Measurements from ENCODE around the gene PPP6R3.
"Not testable (repeated sequence)": the region's sequence is repeated elsewhere in the genome, so short reads cannot be mapped to it uniquely, and the experiment has no call there.

The PPP6R3 gene

DNA sequence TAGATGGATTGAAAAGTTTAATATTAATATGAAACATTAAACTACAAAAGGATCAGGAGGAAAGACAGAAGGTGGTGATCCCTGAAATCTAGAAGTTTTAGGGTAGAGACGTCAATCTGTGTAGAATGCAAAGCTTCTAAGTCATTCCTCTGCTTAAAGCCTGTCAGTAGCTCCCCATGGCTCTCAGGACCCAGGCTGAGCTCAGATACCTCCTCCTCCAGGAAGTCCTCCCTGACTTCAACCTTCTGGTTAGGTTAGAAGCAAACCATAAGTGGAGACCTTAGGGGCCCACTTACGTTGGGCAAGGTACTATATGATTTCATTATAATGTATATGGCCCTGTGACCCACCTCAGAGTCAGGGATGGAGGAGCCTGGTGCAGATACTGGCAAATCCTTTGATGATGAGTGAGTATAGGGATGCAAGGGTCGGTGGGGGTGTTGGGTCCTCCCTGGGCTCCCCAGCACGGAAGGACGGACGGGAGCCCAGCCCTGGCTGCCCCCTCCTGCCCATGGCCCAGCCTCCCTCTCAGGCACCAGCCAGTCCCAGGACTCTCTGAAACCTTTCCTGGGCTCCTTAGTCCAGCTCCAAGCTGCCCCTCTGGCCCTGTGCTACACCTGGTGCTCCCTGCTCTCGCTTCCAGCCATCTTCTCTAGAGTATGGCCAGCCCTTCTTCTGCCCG, 3.2 kb upstream of the PPP6R3 start:
- DNase-seq (ENCODE audit: low spot score) = no peak

DNA sequence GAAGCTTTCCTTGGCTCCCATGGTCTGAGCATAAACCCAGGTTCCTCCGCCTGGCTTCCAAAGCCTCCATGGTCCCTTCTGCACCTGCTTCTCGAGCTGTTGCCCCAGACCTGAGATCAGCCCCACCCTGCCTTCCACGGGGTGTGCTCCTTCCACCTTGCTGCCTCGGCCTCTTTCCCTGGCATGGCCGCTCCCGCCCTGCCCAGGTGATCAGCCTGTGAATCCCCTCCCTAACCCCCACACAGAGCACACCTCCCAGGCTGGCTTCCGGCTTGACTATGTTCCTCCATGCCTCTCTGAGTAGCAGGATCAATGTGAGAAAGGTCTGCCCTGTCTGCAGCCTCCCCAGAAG, 2.7 kb upstream of the PPP6R3 start:
- DNase-seq (ENCODE audit: low spot score) = no peak

DNA sequence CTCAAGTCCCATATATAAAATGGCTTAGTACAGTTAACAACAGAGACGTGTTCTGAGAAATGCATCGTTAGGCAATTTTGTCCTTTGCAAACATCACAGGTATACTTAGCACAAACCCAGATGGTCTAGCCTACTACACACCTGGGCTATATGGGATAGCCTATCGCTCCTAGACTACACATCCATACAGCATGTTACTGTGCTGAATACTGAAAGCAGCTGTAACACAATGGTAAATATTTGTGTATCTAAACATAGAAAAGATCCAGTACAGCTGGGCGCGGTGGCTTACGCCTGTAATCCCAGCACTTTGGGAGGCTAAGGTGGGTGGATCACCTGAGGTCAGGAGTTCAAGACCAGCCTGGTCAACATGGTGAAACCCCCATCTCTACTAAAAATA, 2.2 kb upstream of the PPP6R3 start:
- not testable (repeated sequence) for DNase-seq (ENCODE audit: low spot score)

DNA sequence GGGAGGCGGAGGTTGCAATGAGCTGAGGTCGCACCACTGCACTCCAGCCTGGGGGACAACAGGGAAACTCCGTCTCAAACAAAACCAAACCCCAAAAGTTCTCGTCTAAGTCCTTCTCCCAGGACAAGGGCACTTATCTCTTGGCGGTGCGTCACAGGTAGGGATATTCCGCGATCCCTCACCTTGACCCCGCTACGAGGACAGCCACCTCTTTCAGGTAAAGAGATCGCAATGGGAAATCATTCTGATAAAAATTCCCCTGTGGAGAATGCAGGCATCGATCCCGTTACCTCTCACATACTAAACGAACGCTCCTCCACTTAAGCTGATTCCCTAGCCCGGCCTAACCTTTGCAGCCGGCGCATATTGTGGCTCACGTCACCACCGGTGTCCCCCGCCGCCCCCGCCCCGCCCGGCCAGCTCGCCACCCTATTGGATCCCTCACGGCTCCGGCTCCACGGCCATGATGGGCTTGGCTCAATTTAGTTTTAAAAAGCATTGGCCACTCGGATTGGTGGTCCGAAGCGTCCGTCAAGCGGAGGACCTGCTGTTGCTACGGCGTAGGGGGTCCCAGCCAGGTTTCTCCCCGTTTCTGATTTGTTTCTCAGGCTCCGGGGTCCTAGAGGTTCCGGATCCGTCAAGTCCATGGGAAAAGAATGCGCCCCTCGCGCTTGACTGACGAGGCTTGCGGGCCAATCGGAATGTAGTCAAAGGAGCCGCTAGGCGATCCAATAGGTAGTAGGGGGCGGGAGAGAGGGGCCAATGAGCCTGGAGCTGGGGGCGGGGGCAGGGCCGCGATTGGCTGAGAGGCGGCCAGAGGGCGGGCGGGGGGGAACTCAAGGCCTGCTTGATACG, 439 bp upstream of the PPP6R3 start:
- peak; percentile 98 for DNase-seq (ENCODE audit: low spot score)

DNA sequence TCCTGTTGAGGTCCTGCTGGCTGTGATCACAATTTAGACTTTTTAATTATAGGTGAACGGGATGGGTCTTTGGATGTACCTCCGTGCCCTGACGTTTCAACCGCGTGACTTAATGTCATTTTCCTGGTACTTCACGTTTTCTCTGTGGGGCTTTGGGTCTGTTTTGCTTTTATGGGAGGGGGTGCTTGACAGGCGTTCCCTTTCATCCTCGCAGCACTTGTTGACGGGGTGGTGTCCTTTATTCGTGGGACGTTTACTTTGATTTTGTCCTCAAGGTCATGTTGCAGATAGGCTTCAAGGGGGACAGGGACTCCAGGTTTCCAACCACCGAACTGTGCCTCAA, 994 bp downstream of the PPP6R3 start:
- DNase-seq (ENCODE audit: low spot score) = no peak

DNA sequence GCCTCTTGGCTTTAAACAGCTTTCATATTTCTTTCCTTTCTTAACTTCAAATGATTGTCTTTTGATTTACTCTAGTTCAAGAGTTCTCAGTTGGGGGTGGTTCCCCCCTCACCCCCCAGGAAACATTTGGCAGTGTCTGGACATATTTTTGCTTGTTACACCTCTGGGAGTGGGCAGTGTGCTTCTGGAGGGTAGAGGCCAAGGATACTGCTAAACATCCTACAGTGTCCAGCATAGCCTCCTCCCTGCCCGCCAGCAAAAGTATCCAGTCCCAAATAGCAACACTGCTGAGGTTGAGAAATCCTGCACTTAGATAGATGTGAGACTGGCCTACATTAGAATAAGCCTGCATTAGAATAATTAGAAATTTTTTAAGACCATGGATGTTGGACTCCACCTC, 3.2 kb downstream of the PPP6R3 start:
- DNase-seq (ENCODE audit: low spot score) = no peak

DNA sequence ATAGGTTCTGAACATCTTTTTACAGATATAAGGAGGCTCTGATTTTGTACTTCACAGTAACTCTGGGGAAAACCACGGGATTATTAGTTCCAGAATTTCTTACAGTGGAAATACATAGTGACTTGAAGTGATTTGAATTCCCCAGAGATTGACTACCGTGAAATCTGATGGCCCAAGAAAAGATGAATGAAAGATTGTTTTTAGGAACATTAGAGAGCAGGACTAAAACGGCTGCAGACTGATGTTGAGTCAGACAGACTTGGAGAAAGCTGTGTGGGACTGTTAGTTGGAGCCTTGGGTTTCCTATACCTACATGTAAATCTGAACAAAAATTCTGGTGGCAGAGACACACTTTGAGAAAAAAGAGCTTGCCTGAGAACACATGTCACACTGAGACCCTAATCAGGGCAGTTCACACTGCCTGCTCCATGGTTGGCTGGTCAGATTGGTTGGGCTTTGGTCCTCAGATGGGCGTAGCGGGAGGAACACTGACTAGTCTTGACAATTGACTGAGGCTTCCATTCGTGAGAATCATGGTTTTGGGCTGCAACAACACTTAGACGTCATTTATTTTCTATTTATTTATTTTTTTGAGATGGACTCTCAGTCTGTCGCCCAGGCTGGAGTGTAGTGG, 6.8 kb downstream of the PPP6R3 start:
- no peak for DNase-seq (ENCODE audit: low spot score)

DNA sequence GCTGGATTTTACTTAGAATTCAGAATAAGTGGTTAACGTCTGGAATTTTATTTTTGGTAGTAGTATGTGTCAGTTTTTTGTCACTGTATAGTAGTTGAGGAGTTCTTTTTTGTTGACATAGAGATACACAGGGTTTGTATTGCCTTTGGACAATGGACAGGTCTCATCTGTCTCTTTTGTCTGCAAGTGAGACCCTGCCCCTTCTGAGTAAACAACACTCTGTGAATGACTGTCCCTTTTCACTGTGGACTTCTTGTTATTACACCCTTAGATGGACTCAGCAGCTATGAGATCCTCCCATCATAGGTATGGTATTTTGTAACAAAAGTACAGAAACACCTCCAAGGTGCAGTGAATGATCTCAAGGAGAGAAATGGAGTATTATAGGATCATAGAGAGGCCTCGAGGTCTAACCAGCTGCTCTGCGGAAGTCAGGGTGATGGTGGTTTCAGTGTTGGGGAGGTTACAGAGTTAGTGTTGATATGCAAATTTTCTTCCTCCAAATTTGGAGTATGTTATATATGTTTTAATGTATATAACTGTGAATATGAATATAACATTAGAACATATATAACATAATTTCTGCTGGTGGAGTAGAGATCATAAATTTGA, 7.8 kb downstream of the PPP6R3 start:
- no peak for DNase-seq (ENCODE audit: low spot score)

DNA sequence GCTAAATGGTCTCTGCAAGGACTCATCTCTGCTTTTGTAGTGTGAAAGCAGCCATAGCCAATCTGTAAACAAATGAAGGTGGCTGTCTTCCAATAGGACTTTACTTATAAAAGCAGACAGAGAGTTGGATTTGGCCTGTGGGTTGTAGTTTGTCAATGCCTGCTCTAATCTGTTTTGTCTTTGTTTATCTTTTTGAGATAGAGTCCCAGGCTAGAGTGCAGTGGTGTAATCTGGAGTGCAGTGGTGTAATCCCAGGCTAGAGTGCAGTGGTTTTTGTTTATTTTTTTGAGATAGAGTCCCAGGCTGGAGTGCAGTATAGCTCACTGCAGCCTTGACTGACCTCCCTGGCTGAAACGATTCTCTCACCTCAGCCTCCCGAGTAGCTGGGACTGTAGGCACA, 8.6 kb downstream of the PPP6R3 start:
- no peak for DNase-seq (ENCODE audit: low spot score)

DNA sequence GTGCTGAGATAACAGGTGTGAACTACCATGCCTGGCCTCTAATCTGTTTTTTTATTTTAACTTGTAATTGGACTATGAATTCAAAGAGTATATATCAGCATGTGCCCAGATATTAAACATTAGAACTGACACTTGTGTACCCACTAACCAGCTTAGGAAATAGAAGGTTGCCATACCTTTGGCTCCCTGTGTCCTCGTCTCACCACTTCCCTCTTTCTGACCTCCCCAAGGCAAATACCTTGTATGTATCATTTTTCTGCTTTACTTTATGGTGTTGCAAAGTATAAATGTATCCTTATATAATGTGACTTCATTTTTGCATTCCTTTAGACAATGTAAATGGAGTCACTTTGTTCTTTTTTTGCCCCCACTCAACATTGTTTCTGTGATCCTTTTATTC, 9.1 kb downstream of the PPP6R3 start:
- DNase-seq (ENCODE audit: low spot score) = no peak

DNA sequence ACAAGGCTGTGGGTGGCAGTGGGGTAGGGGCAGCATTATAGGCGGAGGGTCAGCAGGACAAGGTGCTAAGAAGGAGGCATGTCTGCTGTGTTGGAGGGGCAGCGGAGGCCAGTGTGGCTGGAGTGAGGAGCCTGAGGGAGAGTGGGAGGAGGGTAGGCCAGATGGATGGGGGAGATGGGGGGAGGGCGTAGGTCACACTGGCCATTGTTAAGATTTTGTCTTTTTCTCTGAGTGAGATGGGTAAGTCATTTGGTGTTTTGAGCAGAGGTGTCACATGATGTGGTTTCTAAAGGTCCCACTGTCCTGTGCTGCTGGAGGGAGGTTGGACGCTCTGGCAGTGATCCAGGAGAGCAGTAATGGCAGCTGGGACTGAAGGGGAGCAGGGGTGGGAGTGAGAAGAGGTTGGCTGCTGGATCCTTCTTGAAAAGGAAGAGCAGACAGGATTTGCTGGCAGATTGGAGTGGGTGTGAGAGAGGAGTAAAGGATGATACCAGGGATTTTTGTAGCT, 9.8 kb downstream of the PPP6R3 start:
- no peak for DNase-seq (ENCODE audit: low spot score)

DNA sequence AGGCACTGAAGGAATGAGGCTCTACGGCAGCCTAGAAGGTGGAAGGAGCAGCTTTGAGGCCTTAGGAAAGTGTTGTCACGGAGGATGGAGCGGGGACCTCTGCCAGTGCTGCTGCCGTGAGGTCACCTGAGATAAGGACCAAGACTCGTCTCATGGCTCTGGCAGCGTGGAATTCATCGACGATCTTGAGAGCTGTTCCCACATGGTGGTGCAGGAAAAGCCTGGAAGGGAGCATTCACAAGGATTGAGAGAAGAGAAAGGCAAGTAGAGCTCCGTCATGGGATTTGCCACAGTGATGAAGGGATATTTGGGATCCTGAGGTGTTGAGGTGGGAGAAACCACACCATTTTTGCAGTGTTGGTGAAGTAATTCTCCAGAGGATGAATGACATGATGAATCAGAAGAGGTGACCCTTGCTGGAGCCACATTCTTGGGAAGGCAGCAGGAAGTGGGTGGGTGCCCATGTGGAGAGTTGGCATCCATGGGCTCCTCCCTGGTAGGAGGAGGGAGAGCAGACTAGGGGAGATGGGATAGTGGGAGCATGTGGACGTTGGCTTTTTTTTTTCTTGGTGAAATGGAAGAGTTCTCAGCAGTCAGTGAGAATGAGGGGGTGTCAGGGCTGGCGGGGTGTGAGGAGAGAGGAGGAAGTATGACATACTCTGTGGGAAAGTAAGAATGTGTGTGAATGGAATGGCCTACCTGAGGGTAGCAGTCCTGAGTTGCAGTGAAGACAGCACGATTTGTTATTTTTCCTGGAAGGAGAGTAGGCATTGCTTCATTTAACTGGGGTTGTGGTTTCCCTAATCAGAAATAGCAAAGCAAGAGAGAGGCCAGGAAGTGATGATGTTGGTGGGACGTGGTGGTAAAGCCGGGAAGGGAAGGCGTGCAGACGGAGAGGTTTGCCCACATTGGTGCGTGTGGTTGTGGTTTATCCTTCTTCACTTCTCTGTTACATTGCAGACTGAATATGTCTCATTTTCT, 11.1 kb downstream of the PPP6R3 start:
- no peak for DNase-seq (ENCODE audit: low spot score)

DNA sequence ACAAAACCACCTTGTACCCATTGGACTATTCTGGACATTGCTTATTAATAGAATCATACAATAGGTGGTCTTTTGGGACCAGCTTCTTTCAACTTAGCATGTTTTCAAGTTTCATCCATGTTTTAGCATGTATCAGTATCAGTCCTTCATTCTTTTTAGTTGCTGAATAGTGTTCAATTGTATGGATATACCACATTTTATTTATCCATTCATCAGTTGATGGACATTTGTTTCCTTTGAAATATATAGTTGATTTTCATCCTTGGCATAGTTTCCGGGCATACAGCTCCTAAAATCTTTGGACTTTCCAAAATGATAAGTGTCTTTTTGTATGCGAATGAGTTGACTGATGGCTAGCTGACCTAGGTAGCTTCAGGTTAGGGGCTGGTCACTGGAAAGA, 12.2 kb downstream of the PPP6R3 start:
- no peak for DNase-seq (ENCODE audit: low spot score)

DNA sequence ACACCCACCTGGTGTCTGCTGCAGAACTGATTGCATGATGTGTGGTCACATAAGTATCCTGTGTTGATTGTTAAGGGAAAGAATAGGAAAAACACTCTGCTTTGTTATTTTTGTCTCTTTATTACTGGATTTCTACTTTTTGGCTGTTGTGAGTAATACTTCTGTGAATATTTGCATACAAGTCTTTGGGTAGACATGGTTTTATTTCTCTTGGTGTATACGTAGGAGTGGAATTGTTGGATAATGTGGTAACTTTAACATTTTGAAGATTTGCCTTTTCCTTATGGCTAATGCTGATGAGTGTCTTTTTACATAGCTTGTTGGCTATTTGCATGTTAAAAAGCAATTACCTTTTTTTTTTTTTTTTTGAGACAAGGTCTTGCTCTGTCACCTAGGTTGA, 13.1 kb downstream of the PPP6R3 start:
- DNase-seq (ENCODE audit: low spot score) = no peak

DNA sequence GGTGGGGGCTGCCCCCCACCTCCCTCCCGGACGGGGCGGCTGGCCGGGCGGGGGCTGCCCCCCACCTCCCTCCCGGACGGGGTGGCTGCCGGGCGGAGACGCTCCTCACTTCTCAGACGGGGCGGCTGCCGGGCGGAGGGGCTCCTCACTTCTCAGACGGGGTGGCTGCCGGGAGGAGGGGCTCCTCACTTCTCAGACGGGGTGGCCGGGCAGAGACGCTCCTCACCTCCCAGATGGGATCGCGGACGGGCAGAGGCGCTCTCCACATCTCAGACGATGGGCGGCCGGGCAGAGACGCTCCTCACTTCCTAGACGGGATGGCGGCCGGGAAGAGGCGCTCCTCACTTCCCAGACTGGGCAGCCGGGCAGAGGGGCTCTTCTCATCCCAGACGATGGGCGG, 15.1 kb downstream of the PPP6R3 start:
- not testable (repeated sequence) for DNase-seq (ENCODE audit: low spot score)

DNA sequence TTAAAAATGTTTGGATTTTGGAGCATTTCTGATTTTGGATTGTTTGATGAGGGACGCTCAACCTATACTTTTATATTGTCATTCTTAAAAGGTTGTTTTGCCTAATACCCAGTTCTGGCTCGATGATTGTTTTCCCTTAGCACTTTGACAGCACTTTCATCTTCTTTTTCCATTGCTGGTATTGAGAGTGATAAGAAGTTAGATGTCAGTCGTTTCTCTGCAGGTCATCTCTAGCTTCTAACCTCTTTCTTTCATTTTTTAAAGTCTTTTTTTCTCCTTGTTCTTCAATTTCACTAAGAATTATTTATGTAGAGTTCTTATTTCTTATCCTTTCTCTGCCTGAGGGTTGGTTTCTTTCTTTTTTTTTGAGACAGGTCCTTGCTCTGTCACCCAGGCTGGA, 18.8 kb downstream of the PPP6R3 start:
- no peak for DNase-seq (ENCODE audit: low spot score)

DNA sequence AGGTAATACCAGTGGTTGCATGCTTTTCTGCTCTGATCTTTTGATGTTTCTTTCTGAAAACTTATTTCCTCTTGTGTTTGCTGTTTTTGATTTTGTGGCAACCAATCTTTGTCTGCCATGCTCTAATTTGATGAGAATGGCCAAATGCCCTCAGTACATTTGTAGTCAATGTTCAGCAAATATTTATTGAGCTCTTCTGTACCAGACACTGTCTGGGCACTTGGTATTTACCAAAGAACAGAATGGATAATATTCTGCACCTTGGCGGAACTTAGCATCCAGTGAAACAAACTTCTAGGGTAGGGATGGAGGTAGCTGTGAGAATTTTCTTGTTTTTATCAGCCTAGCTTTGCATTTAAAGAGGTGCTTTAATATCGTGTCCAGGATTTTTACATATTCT, 19.6 kb downstream of the PPP6R3 start:
- DNase-seq (ENCODE audit: low spot score) = no peak

DNA sequence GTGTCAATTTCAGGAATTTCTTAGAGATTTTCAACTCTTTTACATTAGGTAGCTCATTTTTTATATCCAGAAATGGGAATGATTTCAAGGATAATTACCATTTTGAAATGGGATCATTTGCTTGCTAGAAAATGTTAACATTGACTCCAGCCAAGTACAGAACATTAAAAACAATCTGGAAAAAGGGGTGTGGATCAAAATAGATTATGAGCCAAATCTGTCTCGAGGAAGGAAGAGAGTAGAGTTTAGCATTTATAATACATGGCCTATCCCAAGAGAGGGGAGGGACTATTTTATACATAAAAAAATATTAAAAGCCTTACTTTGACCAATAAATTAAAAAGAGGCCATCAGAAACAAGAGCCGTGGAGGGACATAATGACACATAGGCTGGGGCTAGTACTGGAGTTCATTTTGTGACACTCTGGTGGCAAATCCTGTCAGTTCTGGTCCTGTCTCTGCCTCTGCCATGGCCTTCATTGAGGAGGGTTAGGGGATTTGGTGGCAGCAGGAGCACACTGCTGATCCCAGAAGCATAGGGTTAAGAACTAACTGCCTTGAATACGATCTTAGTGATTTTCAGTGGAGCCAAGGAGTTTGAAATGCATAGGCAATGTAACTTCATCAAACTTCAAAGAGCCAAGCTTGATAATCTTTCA, 20.4 kb downstream of the PPP6R3 start:
- DNase-seq (ENCODE audit: low spot score) = no peak

DNA sequence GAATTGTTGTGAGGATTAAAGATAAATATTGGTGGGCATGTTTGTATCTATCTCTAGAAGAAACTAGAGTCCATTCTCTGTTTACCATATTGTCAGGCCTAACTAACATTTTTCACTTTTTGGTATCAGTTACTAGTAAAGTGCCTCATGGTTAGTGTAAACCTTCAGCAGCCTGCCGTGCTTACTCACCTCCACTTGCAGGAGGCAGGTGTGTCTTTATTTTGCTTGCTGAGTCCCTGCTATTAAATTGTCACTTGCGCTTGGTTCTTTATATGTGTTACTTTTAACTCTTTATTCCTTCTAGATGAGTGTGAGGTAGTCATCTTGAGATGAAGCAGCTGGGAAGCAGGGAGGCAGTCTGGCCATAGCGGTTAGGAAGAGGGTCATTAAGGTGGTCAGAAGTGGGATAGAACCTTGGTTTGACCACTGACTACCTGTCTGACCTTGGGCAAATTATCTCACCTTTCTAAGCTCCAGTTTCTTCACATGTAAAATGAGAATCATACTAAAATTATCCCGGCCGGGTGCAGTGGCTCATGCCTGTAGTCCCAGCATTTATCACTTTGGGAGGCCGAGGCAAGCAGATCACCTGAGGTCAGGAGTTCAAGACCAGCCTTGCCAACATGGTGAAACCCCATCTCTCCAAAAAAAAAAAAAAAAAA, 21.2 kb downstream of the PPP6R3 start:
- no peak for DNase-seq (ENCODE audit: low spot score)

DNA sequence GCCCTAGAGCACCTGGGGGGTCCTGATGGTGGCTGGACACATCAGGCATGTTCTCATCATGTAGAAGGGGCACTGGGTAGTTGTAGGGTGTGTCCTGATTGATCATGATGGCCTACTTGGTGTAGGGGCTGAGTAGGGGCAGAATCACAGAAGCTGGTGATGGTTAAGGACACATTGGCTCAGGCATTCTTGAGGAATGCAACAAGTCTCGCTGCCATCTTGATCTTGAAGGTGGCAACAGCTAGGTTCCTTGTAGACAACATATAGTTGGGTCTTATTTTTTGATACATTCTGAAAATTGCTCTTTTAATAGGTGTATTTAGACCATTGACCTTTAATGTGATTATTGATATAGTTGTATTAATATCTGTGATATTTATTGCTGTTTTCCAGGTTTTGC, 28.1 kb downstream of the PPP6R3 start:
- DNase-seq (ENCODE audit: low spot score) = no peak

Measured in iPS-NIHi11 (cell line).